ENCODE measurements around the gene HMGXB3.
A peak's percentile ranks its signal among the peaks of the same experiment; 100 is the strongest.

HMGXB3 gene

DNA sequence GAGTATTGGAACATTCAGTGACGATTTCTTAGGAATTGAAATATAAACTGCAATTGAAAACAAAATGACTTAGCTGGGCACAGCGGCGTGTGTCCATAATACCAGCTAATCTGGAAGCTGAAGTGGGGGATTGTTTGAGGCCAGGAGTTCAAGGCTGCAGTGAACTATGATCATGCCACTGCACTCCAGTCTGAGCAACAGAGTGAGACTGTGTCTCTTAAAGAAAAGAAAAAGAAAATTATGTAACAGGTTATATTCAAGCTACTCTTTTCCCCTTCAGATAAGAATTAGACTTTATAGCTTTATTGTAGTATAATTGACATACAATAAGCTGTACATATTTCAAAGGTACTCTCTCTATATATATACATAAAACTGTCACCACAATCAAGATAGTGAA lies 33.6 kb upstream of the HMGXB3 start:
- no peak overlapping the region for H3K4me3 ChIP-seq (ENCODE audit: low read length)
- TF ChIP-seq ZNF274 (IDR thresholded peaks at IDR 0.05; ENCODE audit: low read depth, low read length) = no peak

- no peak overlapping the region for H3K4me3 ChIP-seq (ENCODE audit: low read length)
- TF ChIP-seq ZNF274 (IDR thresholded peaks at IDR 0.05; ENCODE audit: low read depth, low read length) = no peak
These were observed 31.2 kb upstream of the HMGXB3 start for GRCh38 chr5:149969181-149969930.

DNA sequence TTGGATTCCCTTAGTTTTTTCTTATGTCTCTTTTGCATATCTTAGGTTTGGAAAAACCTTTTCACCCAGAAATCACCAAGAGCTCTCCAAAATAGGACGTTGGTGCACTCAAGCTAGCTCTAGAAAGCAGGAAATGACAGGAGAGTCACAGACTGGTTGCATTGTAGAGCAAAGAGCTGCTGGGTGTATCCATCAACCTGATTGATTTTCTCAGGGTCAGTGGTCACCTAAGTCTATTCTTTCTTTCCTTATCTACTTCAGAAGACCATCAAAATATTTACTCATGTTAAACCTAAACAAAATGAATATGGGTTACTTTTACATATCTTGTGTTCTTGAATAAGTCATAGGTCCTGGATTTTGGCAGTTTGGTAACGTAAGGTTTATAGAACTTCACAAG lies 25.1 kb upstream of the HMGXB3 start:
- no peak for TF ChIP-seq ZNF274 (IDR thresholded peaks at IDR 0.05; ENCODE audit: low read depth, low read length)
- H3K4me3 ChIP-seq (ENCODE audit: low read length) = no peak overlapping the region

GRCh38 chr5:149979896-149980295 lies 20.6 kb upstream of the HMGXB3 start:
- no peak overlapping the region for H3K4me3 ChIP-seq (ENCODE audit: low read length)
- no peak for TF ChIP-seq ZNF274 (IDR thresholded peaks at IDR 0.05; ENCODE audit: low read depth, low read length)

DNA sequence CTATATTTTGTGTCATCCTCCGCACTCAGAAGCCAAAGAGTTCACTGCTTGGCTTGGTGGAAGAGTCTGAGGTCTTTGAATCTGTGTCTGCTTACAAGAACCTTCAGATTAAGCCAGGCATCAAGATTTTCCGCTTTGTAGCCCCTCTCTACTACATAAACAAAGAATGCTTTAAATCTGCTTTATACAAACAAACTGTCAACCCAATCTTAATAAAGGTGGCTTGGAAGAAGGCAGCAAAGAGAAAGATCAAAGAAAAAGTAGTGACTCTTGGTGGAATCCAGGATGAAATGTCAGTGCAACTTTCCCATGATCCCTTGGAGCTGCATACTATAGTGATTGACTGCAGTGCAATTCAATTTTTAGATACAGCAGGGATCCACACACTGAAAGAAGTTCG lies 19.3 kb upstream of the HMGXB3 start:
- H3K4me3 ChIP-seq (ENCODE audit: low read length) = no peak overlapping the region
- TF ChIP-seq ZNF274 (IDR thresholded peaks at IDR 0.05; ENCODE audit: low read depth, low read length) = no peak

DNA sequence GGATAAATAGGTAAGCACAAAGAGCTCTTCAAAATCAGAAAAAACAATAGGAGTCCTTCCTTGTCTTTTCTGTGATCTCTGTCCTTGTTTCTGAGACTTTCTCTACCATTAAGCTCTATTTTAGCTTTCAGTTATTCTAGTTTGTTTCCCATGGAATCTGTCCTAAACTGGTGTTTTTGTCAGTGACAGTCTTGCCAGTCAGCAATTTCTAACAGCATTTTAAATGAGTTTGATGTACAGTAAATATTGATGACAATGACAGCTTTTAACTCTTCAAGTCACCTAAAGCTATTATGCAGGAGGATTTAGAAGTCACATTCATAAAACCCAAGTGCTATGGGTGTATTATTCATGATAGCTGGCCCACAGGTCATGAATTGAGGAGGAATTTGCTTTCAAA lies 18.0 kb upstream of the HMGXB3 start:
- no peak for TF ChIP-seq ZNF274 (IDR thresholded peaks at IDR 0.05; ENCODE audit: low read depth, low read length)
- no peak overlapping the region for H3K4me3 ChIP-seq (ENCODE audit: low read length)

DNA sequence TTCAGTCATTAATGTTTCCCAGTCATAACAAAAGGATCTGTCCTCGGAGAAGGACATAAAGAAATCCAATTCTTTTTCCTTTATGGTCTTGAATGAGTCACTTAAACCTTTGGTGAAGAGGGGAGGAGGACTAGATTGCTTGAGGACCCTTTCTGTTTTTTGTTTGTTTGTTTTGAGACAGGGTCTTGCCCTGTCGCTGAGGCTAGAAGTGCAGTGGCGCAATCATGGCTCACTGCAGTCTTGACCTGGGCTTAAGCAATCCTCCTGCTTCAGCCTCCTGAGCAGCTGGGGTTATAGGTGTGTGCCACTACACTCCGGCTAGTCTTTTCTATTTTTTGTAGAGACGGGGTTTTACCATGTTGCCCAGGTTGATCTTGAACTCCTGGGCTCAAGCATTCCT lies 12.4 kb upstream of the HMGXB3 start:
- no peak for TF ChIP-seq ZNF274 (IDR thresholded peaks at IDR 0.05; ENCODE audit: low read depth, low read length)
- no peak overlapping the region for H3K4me3 ChIP-seq (ENCODE audit: low read length)

GRCh38 chr5:149990518-149991376 lies 9.8 kb upstream of the HMGXB3 start:
- no peak for TF ChIP-seq ZNF274 (IDR thresholded peaks at IDR 0.05; ENCODE audit: low read depth, low read length)
- no peak overlapping the region for H3K4me3 ChIP-seq (ENCODE audit: low read length)

DNA sequence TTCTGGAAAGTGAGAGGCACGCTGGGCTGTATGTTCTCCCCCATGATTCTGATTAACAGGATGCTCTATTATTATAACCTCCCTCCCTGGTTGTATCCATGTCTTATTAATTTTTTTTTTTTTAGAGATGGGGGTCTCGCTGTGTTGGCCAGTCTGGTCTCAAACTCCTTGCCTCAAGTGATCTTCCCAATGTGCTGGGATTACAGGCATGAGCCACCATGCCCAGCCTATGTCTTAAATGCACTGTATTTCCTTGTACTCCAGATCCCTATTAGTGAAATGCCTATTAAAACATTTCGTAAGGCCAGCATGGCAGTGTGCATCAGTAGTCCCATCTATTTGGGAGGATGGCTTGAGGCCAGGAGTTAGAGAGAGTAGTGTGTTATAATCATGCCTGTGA lies 7.1 kb upstream of the HMGXB3 start:
- no peak overlapping the region for H3K4me3 ChIP-seq (ENCODE audit: low read length)
- no peak for TF ChIP-seq ZNF274 (IDR thresholded peaks at IDR 0.05; ENCODE audit: low read depth, low read length)

- H3K4me3 ChIP-seq (ENCODE audit: low read length) = no peak overlapping the region
- TF ChIP-seq ZNF274 (IDR thresholded peaks at IDR 0.05; ENCODE audit: low read depth, low read length) = no peak
These were observed 4.9 kb upstream of the HMGXB3 start for GRCh38 chr5:149995385-149996204.

GRCh38 chr5:149996205-149996890 lies 4.2 kb upstream of the HMGXB3 start:
- H3K4me3 ChIP-seq (ENCODE audit: low read length) = no peak overlapping the region
- no peak for TF ChIP-seq ZNF274 (IDR thresholded peaks at IDR 0.05; ENCODE audit: low read depth, low read length)

DNA sequence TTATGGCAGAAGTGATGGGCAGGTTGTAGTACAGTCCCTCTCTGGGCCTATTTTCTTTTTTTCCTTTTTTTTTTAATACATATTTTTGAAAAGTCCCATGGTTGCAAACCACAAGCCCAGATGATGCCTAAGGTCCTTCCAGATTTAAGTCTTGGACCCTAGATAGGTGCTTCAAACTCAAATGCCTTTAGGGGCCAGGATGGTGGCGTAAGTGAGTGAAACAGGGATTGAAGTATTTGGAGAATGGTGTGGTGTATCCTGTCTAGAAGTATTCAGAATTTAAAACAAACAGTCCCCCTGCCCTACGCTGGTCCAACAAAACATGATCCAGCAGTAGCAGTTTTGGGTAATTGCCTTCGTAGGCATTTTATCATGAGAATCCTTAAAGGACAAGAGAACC lies 2.3 kb upstream of the HMGXB3 start:
- H3K4me3 ChIP-seq (ENCODE audit: low read length) = no peak overlapping the region
- TF ChIP-seq ZNF274 (IDR thresholded peaks at IDR 0.05; ENCODE audit: low read depth, low read length) = no peak

GRCh38 chr5:149999359-149999758 lies 1.2 kb upstream of the HMGXB3 start:
- TF ChIP-seq ZNF274 (IDR thresholded peaks at IDR 0.05; ENCODE audit: low read depth, low read length) = no peak
- H3K4me3 ChIP-seq (ENCODE audit: low read length) = peak overlapping the region; percentile 97

GRCh38 chr5:149999866-150000255 lies 678 bp upstream of the HMGXB3 start:
- H3K4me3 ChIP-seq (ENCODE audit: low read length) = peak overlapping the region; percentile 97
- no peak for TF ChIP-seq ZNF274 (IDR thresholded peaks at IDR 0.05; ENCODE audit: low read depth, low read length)
